Mesendoderm (in vitro differentiated cells): ENCODE measurements around the gene GRAMD2B.

ENCODE experiments used
- DNase-seq: peaks from one replicate; pipeline ENCODE4 v3.0.0; 2013
- H2AK5ac ChIP-seq: 2 replicates; pipeline ENCODE4 v1.6.1; 2013; ENCODE audit warnings: low read length, inconsistent platforms
- H2BK120ac ChIP-seq: 2 replicates; pipeline ENCODE4 v1.6.1; 2013; ENCODE audit warnings: low read depth, mild to moderate bottlenecking, low read length, moderate library complexity, mixed read lengths
- H2BK15ac ChIP-seq: replicated peaks from 2 replicates; pipeline ENCODE4 v1.6.1; 2013; ENCODE audit warnings: low read depth, mild to moderate bottlenecking, moderate library complexity
- H2BK5ac ChIP-seq: 2 replicates; pipeline ENCODE4 v1.6.1; 2013; ENCODE audit warnings: low read length, inconsistent platforms
- H3K18ac ChIP-seq: 2 replicates; pipeline ENCODE4 v1.6.1; 2013; ENCODE audit warnings: mild to moderate bottlenecking, low read length, mixed read lengths
- H3K23ac ChIP-seq: one replicate; pipeline ENCODE4 v1.6.1; 2013; ENCODE audit warnings: low read length
- H3K27ac ChIP-seq: 2 replicates; pipeline ENCODE4 v1.5.1; 2013; ENCODE audit warnings: low read depth, mild to moderate bottlenecking, inconsistent platforms, low read length, moderate library complexity
- H3K27me3 ChIP-seq: 2 replicates; pipeline ENCODE4 v1.6.1; 2013; ENCODE audit warnings: low read length, control low read depth, mild to moderate bottlenecking, inconsistent platforms; ENCODE audit not compliant: insufficient read depth, poor library complexity
- H3K36me3 ChIP-seq: 2 replicates; pipeline ENCODE4 v1.6.1; 2013; ENCODE audit warnings: low read length, inconsistent platforms; ENCODE audit not compliant: control insufficient read depth, insufficient read depth
- H3K4ac ChIP-seq: one replicate; pipeline ENCODE4 v1.6.1; 2013; ENCODE audit warnings: low read depth, mild to moderate bottlenecking, low read length, moderate library complexity
- H3K4me1 ChIP-seq: 2 replicates; pipeline ENCODE4 v1.6.1; 2013; ENCODE audit warnings: low read depth, low read length, inconsistent platforms; ENCODE audit not compliant: control insufficient read depth
- H3K4me2 ChIP-seq: 2 replicates; pipeline ENCODE4 v1.6.1; 2013; ENCODE audit warnings: low read length
- H3K4me3 ChIP-seq: 2 replicates; pipeline ENCODE4 v1.5.1; 2013; ENCODE audit warnings: mild to moderate bottlenecking, low read length
- H3K56ac ChIP-seq: one replicate; pipeline ENCODE4 v1.6.1; 2013; ENCODE audit warnings: low read length
- H3K79me1 ChIP-seq: 2 replicates; pipeline ENCODE4 v1.6.1; 2013; ENCODE audit warnings: low read length, inconsistent platforms
- H3K79me2 ChIP-seq: 2 replicates; pipeline ENCODE4 v1.6.1; 2013; ENCODE audit warnings: mild to moderate bottlenecking, low read length; ENCODE audit not compliant: control insufficient read depth, insufficient read depth
- H3K9ac ChIP-seq: 2 replicates; pipeline ENCODE4 v1.6.1; 2013; ENCODE audit warnings: low read length, inconsistent platforms
- H4K5ac ChIP-seq: one replicate; pipeline ENCODE4 v1.6.1; 2013; ENCODE audit warnings: low read length
- H4K8ac ChIP-seq: one replicate; pipeline ENCODE4 v1.6.1; 2013; ENCODE audit warnings: low read depth, mild to moderate bottlenecking, control low read depth, low read length, moderate library complexity
- WGBS: extraction: QIAGEN DNeasy Blood & Tissue Kit; methylation state at CpG from one replicate; pipeline ENCODE4 v1.1.7; 2013; ENCODE audit warnings: low lambda C conversion rate, missing lambda C conversion rate; ENCODE audit not compliant: insufficient coverage; ENCODE audit errors: extremely low coverage; 5-methylcytosine and 5-hydroxymethylcytosine counted together

The GRAMD2B gene

DNA sequence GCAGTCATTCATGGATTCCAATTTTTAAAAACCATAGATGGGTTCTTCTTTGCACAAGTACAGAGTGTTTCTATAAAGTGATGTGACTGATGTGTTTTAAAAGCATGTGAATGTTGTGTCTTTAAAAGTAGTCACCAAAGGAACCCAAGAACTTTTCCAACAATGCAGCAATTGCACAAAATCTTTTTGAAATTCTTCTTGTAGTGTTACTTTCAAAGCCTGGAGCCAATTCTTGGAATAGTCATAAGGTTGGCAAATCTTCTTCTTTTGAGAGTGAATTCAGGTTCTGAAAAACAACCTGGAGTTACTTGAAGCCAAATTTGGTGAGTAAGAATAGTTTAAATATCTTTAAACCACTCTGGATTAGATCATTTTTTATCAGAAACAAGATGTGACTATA, 10.5 kb downstream of the GRAMD2B start:
- no peaks in the 10 kb centered on the region for H3K27me3 ChIP-seq
- no peak overlapping the region for H3K4ac ChIP-seq
- H3K9ac ChIP-seq = no peak overlapping the region
- no peak overlapping the region for H3K56ac ChIP-seq
- no peaks in the 10 kb centered on the region for H3K36me3 ChIP-seq
- H4K8ac ChIP-seq = no peak overlapping the region
- H4K5ac ChIP-seq = no peak overlapping the region
- no peaks in the 10 kb centered on the region for H3K4me1 ChIP-seq
- no peak overlapping the region for H3K18ac ChIP-seq
- no peak overlapping the region for H2AK5ac ChIP-seq
- H2BK5ac ChIP-seq = no peak overlapping the region
- H3K27ac ChIP-seq = no peak overlapping the region
- no peaks in the 10 kb centered on the region for H3K79me1 ChIP-seq
- no peak overlapping the region for H2BK15ac ChIP-seq
- no peaks in the 10 kb centered on the region for H3K79me2 ChIP-seq
- DNase-seq = no peak
- H3K4me3 ChIP-seq = no peak overlapping the region
- H3K23ac ChIP-seq = no peak overlapping the region
- no peak overlapping the region for H2BK120ac ChIP-seq
- H3K4me2 ChIP-seq = no peak overlapping the region

DNA sequence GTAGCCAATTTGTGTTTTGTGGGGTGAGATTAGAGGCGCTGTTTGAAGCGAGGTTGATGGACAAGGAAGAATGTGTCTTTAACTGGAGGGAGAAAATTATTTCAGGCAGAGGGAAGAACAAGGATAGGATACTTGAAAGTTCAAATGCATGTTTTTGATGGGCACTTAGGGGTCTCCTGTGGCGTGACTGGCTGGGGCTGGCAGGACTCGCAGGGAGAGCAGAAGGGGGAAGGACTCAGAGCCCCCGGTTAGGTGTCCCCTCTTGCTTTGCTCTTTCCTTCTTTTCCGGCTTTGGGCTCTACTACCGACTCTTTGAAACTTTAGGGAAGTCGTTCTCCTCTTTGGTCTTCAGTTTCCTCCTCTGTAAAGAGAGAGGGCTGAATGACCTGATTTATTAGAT, 12.1 kb downstream of the GRAMD2B start:
- H2BK120ac ChIP-seq = no peak overlapping the region
- H3K36me3 ChIP-seq = no peaks in the 10 kb centered on the region
- no peak overlapping the region for H3K4me2 ChIP-seq
- H3K18ac ChIP-seq = no peak overlapping the region
- no peak overlapping the region for H2BK15ac ChIP-seq
- H3K9ac ChIP-seq = no peak overlapping the region
- no peak overlapping the region for H3K56ac ChIP-seq
- no peaks in the 10 kb centered on the region for H3K79me2 ChIP-seq
- no peak overlapping the region for H4K8ac ChIP-seq
- H2AK5ac ChIP-seq = no peak overlapping the region
- no peak overlapping the region for H2BK5ac ChIP-seq
- no peak overlapping the region for H3K4ac ChIP-seq
- no peak overlapping the region for H3K23ac ChIP-seq
- H4K5ac ChIP-seq = no peak overlapping the region
- no peak overlapping the region for H3K27ac ChIP-seq
- DNase-seq = no peak
- H3K4me1 ChIP-seq = no peaks in the 10 kb centered on the region
- H3K79me1 ChIP-seq = no peaks in the 10 kb centered on the region
- WGBS = 100% methylated on average over 2 of the region's 8 CpGs
- H3K4me3 ChIP-seq = no peak overlapping the region
- no peaks in the 10 kb centered on the region for H3K27me3 ChIP-seq

DNA sequence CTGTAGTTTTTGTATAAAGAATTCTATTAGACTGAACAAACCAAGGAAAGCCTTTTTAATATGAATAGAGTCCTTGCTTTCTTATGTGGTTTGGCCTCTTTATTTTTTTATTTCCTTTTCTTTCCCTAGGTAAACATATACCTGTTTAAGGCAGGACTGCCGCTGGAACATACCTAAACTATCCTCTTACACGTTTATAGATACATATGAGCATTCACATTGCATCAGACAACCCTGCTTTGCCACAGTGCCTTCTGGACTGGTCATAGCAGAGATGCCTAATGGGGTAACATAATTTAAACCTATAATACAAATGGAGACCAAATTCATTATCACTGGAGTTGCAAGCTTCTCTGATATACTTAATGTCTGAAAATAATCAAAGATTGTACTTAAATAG, 12.5 kb downstream of the GRAMD2B start:
- H3K23ac ChIP-seq = no peak overlapping the region
- no peaks in the 10 kb centered on the region for H3K79me1 ChIP-seq
- no peak overlapping the region for H2AK5ac ChIP-seq
- no peak overlapping the region for H4K5ac ChIP-seq
- H3K4me1 ChIP-seq = no peaks in the 10 kb centered on the region
- H4K8ac ChIP-seq = no peak overlapping the region
- H3K4me2 ChIP-seq = no peak overlapping the region
- no peaks in the 10 kb centered on the region for H3K79me2 ChIP-seq
- no peak overlapping the region for H3K4ac ChIP-seq
- DNase-seq = no peak
- H2BK15ac ChIP-seq = no peak overlapping the region
- no peaks in the 10 kb centered on the region for H3K27me3 ChIP-seq
- H2BK5ac ChIP-seq = no peak overlapping the region
- WGBS = no CpG with 5 or more reads among the region's 2 CpGs
- H3K18ac ChIP-seq = no peak overlapping the region
- H2BK120ac ChIP-seq = no peak overlapping the region
- no peak overlapping the region for H3K56ac ChIP-seq
- no peak overlapping the region for H3K4me3 ChIP-seq
- H3K27ac ChIP-seq = no peak overlapping the region
- H3K36me3 ChIP-seq = no peaks in the 10 kb centered on the region
- no peak overlapping the region for H3K9ac ChIP-seq

DNA sequence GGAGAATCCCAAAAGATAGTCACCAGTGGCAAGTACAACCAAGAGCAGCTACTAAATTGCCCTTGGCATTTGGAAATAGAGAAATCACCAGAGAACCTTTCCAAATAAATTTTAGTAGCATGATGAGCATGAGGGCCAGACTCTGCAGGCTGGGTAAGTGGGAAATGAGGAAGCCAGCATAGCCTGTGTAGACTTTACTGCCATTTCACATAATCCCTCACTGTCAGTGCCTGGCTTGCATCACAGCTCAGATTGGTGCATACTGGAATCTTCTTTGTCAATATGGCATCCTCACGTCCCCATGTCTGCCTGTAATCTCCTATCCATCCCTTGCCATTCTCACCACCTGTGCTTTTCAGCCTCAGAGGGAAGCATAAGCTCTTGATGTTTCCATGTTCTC, 14.5 kb downstream of the GRAMD2B start:
- Histone ChIP-seq H3K4me3 (no peak overlapping the region), H3K4me2 (no peak overlapping the region), H2BK15ac (no peak overlapping the region), H3K56ac (no peak overlapping the region), H2BK120ac (no peak overlapping the region), H3K27ac (no peak overlapping the region), H3K79me2 (no peaks in the 10 kb centered on the region), H4K8ac (no peak overlapping the region), H4K5ac (no peak overlapping the region), H3K79me1 (no peaks in the 10 kb centered on the region), H3K36me3 (no peaks in the 10 kb centered on the region), H3K27me3 (no peaks in the 10 kb centered on the region), H3K23ac (no peak overlapping the region), H2BK5ac (no peak overlapping the region), H3K4me1 (no peaks in the 10 kb centered on the region), H2AK5ac (no peak overlapping the region), H3K4ac (no peak overlapping the region), H3K9ac (no peak overlapping the region), H3K18ac (no peak overlapping the region)
- no CpG with 5 or more reads among the region's 1 CpG for WGBS
- no peak for DNase-seq

DNA sequence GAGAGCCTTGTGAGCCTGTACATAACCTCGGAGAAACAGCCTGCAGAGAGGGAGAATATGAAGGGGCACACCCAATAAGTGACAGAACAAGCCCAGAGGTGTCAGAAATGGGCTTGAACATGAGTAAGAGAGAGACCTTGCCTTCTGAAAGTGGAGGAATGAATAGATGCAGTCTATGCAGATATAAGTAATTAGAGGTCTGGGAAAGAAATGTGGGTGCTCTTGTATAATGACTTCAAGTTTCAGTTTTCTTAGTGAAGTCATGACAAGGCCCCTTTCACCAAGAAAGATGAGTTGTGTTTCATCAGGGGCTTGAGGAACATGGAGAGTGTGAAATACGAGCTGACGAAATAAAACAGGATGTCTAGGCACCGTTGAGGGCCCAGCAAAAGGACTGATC, 15.1 kb downstream of the GRAMD2B start:
- Histone ChIP-seq H3K9ac (no peak overlapping the region), H3K36me3 (no peaks in the 10 kb centered on the region), H3K27me3 (no peaks in the 10 kb centered on the region), H3K79me1 (no peaks in the 10 kb centered on the region), H3K79me2 (no peaks in the 10 kb centered on the region), H3K56ac (no peak overlapping the region), H2AK5ac (no peak overlapping the region), H2BK15ac (no peak overlapping the region), H3K18ac (no peak overlapping the region), H4K5ac (no peak overlapping the region), H3K4me2 (no peak overlapping the region), H2BK5ac (no peak overlapping the region), H3K27ac (no peak overlapping the region), H3K4ac (no peak overlapping the region), H3K23ac (no peak overlapping the region), H2BK120ac (no peak overlapping the region), H3K4me3 (no peak overlapping the region), H3K4me1 (no peaks in the 10 kb centered on the region), H4K8ac (no peak overlapping the region)
- no peak for DNase-seq
- WGBS = no CpG with 5 or more reads among the region's 4 CpGs

DNA sequence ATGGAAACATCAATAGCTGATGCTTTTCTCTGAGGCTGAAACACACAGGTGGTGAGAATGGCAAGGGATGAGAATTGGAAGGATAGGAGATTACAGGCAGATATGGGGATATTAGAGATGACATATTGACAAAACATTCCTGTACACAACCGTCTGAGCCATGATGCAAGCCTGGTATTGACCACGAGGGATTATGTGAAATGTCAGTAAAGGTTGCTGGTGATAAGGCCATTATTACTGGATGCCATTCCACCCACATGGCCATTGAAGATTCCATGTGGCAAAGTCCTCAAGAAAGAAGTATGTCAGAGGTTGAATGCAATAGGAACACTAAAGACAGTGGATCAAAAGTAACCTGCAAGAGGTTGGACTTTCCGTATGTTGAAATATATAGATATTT, 15.7 kb downstream of the GRAMD2B start:
- Histone ChIP-seq H3K27ac (no peak overlapping the region), H3K27me3 (no peaks in the 10 kb centered on the region), H3K4me1 (no peaks in the 10 kb centered on the region), H3K9ac (no peak overlapping the region), H2BK120ac (no peak overlapping the region), H4K5ac (no peak overlapping the region), H3K36me3 (no peaks in the 10 kb centered on the region), H2AK5ac (no peak overlapping the region), H3K4me3 (no peak overlapping the region), H3K56ac (no peak overlapping the region), H2BK15ac (no peak overlapping the region), H3K79me1 (no peaks in the 10 kb centered on the region), H4K8ac (no peak overlapping the region), H3K79me2 (no peaks in the 10 kb centered on the region), H3K4me2 (no peak overlapping the region), H2BK5ac (no peak overlapping the region), H3K23ac (no peak overlapping the region), H3K18ac (no peak overlapping the region), H3K4ac (no peak overlapping the region)
- DNase-seq = no peak
- 100% methylated on average over 1 of the region's 3 CpGs for WGBS
